Transverse colon (tissue), 4 donors: ENCODE measurements around the gene BEST2.

Experiments used
- EP300 ChIP-seq: sonication (generic); formaldehyde crosslinking; IDR thresholded peaks from one replicate; pipeline ENCODE4 v1.6.1; 2017; ENCODE audit warnings: antibody characterized with exemption, low read depth
- POLR2A ChIP-seq: fragments of 450-650 bp; IDR thresholded peaks from one replicate; pipeline ENCODE4 v1.6.1; 2016; ENCODE audit warnings: antibody characterized with exemption, mild to moderate bottlenecking, moderate library complexity
- POLR2AphosphoS5 ChIP-seq, 3 donors: sonication (generic); formaldehyde crosslinking; IDR thresholded peaks; one replicate each; pipeline ENCODE4 v1.6.1; 2016; ENCODE audit warnings: antibody characterized with exemption in 3 of 3
- TF ChIP-seq, protein P1 (sequence below), 5 experiments: fragments of 200-600 bp in 3 of 5; fragments of 450-650 bp in 2 of 5; sonication (generic) in 3 of 5; IDR thresholded peaks; 1 replicate in 2 of 5; 2 replicates in 3 of 5; pipeline ENCODE4 v1.5.1; 2016 to 2017; ENCODE audit warnings: antibody characterized with exemption in 5 of 5, inconsistent platforms in 3 of 5, mild to moderate bottlenecking in 2 of 5, moderate library complexity in 1 of 5

DNA sequence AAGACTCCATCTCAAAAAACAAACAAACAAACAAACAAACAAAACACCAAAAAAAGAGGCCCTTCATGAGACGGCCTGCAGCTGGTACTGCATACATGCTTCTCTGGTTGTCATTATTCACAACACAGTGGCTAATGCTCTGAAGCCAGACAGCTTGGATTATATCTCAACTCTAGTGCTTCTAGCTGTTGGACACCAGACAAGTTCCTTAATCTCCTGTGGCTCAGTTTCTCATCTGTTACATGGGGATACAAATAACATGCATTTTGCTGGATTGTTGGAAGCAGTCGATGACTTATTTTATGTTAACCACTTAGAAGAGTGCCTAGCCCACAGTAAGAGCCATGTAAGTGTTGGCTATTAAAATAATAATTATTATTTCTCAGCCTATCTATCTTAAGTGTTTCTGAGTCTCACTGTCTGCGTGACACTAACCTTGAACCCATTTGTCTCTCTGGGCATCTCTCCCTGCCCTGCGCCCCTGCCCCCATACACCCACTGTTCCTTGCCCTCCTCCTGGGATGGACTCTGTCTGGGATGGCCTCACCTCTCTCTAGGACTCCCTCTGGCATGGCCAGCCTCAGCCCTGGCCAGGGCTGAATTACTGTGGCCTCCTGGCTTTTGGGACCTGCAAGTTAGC is 36.6 kb downstream of the BEST2 start:
- TF ChIP-seq, protein P1, sequence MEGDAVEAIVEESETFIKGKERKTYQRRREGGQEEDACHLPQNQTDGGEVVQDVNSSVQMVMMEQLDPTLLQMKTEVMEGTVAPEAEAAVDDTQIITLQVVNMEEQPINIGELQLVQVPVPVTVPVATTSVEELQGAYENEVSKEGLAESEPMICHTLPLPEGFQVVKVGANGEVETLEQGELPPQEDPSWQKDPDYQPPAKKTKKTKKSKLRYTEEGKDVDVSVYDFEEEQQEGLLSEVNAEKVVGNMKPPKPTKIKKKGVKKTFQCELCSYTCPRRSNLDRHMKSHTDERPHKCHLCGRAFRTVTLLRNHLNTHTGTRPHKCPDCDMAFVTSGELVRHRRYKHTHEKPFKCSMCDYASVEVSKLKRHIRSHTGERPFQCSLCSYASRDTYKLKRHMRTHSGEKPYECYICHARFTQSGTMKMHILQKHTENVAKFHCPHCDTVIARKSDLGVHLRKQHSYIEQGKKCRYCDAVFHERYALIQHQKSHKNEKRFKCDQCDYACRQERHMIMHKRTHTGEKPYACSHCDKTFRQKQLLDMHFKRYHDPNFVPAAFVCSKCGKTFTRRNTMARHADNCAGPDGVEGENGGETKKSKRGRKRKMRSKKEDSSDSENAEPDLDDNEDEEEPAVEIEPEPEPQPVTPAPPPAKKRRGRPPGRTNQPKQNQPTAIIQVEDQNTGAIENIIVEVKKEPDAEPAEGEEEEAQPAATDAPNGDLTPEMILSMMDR (IDR thresholded peaks at IDR 0.05), result no peak
- TF ChIP-seq POLR2A, result no peak
- no peak for TF ChIP-seq EP300
- TF ChIP-seq POLR2AphosphoS5 (IDR thresholded peaks at IDR 0.05), result no peak
